Activated CD4-positive, alpha-beta memory T cell treated with anti-CD3 and anti-CD28 coated beads, Interleukin-2, amount 10 ng/mL, durations not matched to agents 7 days and 5 days (primary cell): ENCODE measurements around the gene ARSI. TPM values are rescaled to one million over a fixed set of nuclear protein-coding genes. Genes with fewer than 3 reads are reported as not detected.

Experiments used
- CTCF ChIA-PET: fragments of 350-600 bp; sonication (Branson Sonifier 250); formaldehyde crosslinking; loops from one replicate; lab custom pipeline; 2021; ENCODE audit warnings: antibody characterized with exemption, inconsistent platforms; lab: Charles Lee
- POLR2A ChIA-PET: fragments of 350-600 bp; sonication (Branson Sonifier 250); formaldehyde crosslinking; loops from one replicate; lab custom pipeline; 2021; ENCODE audit warnings: antibody characterized with exemption; lab: Charles Lee
- DNase-seq: peaks from one replicate; pipeline ENCODE4 v3.0.0-alpha.2; 2020
- H3K27ac Mint-ChIP-seq: one replicate; pipeline ENCODE4 v1.8.0; 2021; ENCODE audit warnings: mild to moderate bottlenecking, mixed read lengths
- H3K27me3 Mint-ChIP-seq: one replicate; pipeline ENCODE4 v1.8.0; 2021; ENCODE audit warnings: mixed read lengths
- H3K36me3 Mint-ChIP-seq: one replicate; pipeline ENCODE4 v1.8.0; 2021; ENCODE audit warnings: low read depth, mixed read lengths
- H3K4me1 Mint-ChIP-seq: one replicate; pipeline ENCODE4 v1.8.0; 2021; ENCODE audit warnings: mixed read lengths
- H3K4me3 Mint-ChIP-seq: one replicate; pipeline ENCODE4 v1.8.0; 2021; ENCODE audit warnings: mild to moderate bottlenecking, mixed read lengths
- H3K9me3 Mint-ChIP-seq: one replicate; pipeline ENCODE4 v1.8.0; 2021; ENCODE audit warnings: mixed read lengths
- total RNA-seq, 2 experiments: library from RNA; stranded (reverse); gene quantifications; one replicate each; pipeline ENCODE4 v1.2.3, GENCODE V29; 2021

ARSI gene
- not detected for total RNA-seq

DNA sequence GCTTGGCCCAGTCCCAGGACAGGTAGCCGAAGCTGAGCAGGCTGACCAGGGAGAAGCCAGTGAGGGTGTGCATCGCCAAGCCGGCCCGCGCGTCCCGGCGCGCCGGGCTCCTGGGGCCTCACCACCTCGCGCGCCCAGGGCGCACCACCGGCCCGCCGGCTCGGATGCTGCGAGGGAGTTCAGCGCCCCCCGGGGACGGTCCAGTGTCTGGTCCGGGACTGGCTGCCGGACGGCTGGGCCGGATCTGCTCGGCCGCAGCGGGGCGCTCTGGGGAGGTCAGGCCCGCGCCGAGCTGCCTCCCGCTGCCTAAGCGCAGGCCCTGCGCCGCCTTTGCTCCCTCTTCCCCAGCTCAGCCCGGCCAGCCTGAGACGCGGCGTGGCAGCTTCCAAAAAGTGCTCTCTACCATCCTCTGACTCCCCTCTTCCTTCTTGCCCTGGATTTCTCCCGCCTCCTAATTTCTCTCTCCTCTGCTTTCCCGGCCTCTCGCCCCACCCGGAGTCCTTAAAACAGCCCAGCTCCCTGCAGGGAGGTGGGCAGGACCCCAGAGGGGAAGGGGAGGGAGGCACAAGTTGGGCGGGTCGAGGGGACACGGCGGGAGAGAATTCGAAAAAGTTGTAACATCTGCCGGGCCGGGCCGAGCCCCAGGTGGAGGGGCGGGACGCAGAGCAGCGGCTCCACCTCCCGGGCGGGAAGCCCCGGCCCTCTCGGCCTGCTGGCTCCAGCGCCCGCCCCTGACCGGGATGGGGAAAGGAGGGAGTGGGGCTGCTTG is at the start of gene ARSI:
Gene ARSI, minus strand, starts transcription at position 605 of the 769 bp plus-strand sequence. Its CDS starts 532 bp downstream, at position 73.
- DNase-seq = no peak
- Mint-ChIP-seq H3K4me3 (no peak within 1 kb of the TSS), H3K36me3 (no peaks in the 10 kb centered on the region), H3K9me3 (no peaks in the 10 kb centered on the region), H3K27ac (no peak within 1 kb of the TSS), H3K4me1 (no peaks in the 10 kb centered on the region), H3K27me3 (peaks cover 41% of the 10 kb centered on the region)
- ChIA-PET POLR2A (no interaction called here), CTCF (no interaction called here)

- no peak overlapping the region for H3K4me3 Mint-ChIP-seq
- H3K36me3 Mint-ChIP-seq = no peaks in the 10 kb centered on the region
- ChIA-PET CTCF (interaction anchor here (0.6 to 2.2 kb wide), 23 partner anchors 8 to 331 kb away, joined by 3 to 7 read pairs (median 4); no protein-coding TSS in a partner anchor), POLR2A (interaction anchor here (0.8 to 2.4 kb wide), 4 partner anchors 8 to 219 kb away, joined by 3 to 8 read pairs (median 3); partner anchors contain the start of gene RPS14)
- H3K4me1 Mint-ChIP-seq = peaks cover 13% of the 10 kb centered on the region
- peak overlapping the region; percentile 38 for H3K27ac Mint-ChIP-seq
- DNase-seq = peak; percentile 73
- H3K27me3 Mint-ChIP-seq = peaks cover 8% of the 10 kb centered on the region
- H3K9me3 Mint-ChIP-seq = no peaks in the 10 kb centered on the region
Observed at GRCh38 chr5:150350524-150351344, 48.0 kb upstream of the ARSI start.

DNA sequence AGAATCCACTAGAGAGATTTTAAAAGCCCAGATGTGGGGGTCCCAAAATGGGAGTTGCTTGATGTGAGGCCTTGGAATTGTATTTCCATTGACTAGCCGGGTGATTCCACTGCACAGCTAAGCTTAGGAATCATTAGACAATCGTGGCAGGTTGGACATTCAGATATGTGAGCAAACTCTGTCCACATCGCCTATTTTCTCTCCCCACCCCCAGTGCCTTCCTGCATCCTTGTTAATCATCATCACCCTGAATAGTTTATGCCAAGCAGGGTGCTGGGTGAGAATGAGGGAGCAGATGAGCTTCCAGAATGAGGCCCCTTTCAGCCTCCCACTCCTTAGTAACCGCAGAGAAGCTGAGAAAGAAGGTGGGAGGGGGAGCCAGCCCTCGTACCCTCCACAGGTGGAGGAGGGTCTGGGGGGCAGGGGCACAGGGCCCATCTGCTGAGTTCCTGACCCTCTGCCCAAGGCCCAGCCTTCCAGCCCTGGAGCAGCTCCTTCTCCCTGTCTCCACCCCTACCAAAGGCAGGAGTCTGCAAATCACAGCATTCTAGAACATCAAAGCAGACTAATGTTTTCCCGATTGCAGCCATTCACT is 47.1 kb upstream of the ARSI start:
- H3K27me3 Mint-ChIP-seq = peaks cover 5% of the 10 kb centered on the region
- ChIA-PET CTCF (interaction anchor here (0.8 to 1.8 kb wide), 10 partner anchors 13 to 224 kb away, joined by 3 to 7 read pairs (median 4); no protein-coding TSS in a partner anchor), POLR2A (interaction anchor here (1.5 kb wide), 1 partner anchor 100 kb away, joined by 3 read pairs; the partner anchor contains the start of gene RPS14)
- no peaks in the 10 kb centered on the region for H3K36me3 Mint-ChIP-seq
- H3K4me1 Mint-ChIP-seq = peaks cover 13% of the 10 kb centered on the region
- no peak for DNase-seq
- no peaks in the 10 kb centered on the region for H3K9me3 Mint-ChIP-seq
- no peak overlapping the region for H3K27ac Mint-ChIP-seq
- H3K4me3 Mint-ChIP-seq = no peak overlapping the region

DNA sequence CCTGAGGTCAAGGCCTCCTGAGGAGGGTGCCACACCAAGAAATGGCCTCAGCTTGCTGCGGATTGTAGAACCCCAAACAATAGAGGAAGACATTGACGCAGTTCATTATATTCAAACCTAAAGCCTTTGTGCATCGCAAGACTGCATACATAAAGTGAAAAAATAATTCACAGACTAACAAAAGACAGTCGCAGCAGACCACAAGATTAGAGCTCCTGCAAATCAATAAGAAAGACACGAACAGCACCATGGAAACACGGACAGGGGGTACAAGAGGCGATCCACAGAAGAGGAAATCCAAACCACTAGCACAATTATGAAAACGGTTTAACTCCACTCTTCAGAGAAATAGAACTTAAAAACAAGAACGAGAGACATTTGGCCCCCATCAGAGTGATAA is 44.7 kb upstream of the ARSI start:
- POLR2A ChIA-PET = no interaction called here
- no peaks in the 10 kb centered on the region for H3K9me3 Mint-ChIP-seq
- CTCF ChIA-PET = interaction anchor here (1.4 kb wide), 1 partner anchor 15 kb away, joined by 3 read pairs; no protein-coding TSS in a partner anchor

GRCh38 chr5:150347003-150347402 is 44.3 kb upstream of the ARSI start:
- ChIA-PET CTCF (interaction anchor here (1.4 kb wide), 1 partner anchor 15 kb away, joined by 3 read pairs; no protein-coding TSS in a partner anchor), POLR2A (no interaction called here)
- H3K4me3 Mint-ChIP-seq = no peak overlapping the region
- H3K27me3 Mint-ChIP-seq = no peaks in the 10 kb centered on the region
- H3K36me3 Mint-ChIP-seq = no peaks in the 10 kb centered on the region
- H3K27ac Mint-ChIP-seq = no peak overlapping the region
- H3K4me1 Mint-ChIP-seq = peaks cover 33% of the 10 kb centered on the region
- DNase-seq = no peak
- no peaks in the 10 kb centered on the region for H3K9me3 Mint-ChIP-seq

More for the DNA sequence above, 44.7 kb upstream of the ARSI start:
- H3K4me1 Mint-ChIP-seq = peaks cover 29% of the 10 kb centered on the region
- H3K4me3 Mint-ChIP-seq = no peak overlapping the region
- no peak for DNase-seq
- H3K36me3 Mint-ChIP-seq = no peaks in the 10 kb centered on the region
- H3K27me3 Mint-ChIP-seq = no peaks in the 10 kb centered on the region
- no peak overlapping the region for H3K27ac Mint-ChIP-seq

GRCh38 chr5:150346592-150346991 is 43.9 kb upstream of the ARSI start:
- no peaks in the 10 kb centered on the region for H3K9me3 Mint-ChIP-seq
- ChIA-PET CTCF (interaction anchor here (1.4 kb wide), 1 partner anchor 16 kb away, joined by 3 read pairs; no protein-coding TSS in a partner anchor), POLR2A (no interaction called here)
- H3K36me3 Mint-ChIP-seq = no peaks in the 10 kb centered on the region
- peaks cover 35% of the 10 kb centered on the region for H3K4me1 Mint-ChIP-seq
- H3K27ac Mint-ChIP-seq = no peak overlapping the region
- H3K4me3 Mint-ChIP-seq = no peak overlapping the region
- H3K27me3 Mint-ChIP-seq = no peaks in the 10 kb centered on the region
- DNase-seq = no peak

DNA sequence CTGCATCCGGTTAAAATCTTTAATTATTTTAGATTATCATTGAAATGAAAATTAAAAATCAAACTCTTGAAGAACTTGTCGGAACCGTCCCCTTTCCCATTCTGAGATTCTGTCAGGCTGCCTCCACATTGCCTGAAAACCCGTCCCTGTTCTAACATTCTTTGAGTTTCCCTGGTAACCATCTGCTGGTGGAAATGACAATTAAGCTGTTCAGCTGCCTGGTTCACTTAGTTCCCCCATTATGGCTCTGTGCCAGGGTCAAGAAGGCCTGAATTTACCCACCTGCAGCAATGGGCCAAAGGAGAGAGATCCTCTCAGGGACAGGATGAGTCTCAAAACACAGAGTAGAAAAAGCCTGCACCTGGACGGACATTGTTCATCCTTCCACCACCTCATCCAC is 43.0 kb upstream of the ARSI start:
- no peaks in the 10 kb centered on the region for H3K36me3 Mint-ChIP-seq
- no peaks in the 10 kb centered on the region for H3K27me3 Mint-ChIP-seq
- H3K4me3 Mint-ChIP-seq = no peak overlapping the region
- DNase-seq = no peak
- H3K4me1 Mint-ChIP-seq = peaks cover 35% of the 10 kb centered on the region
- ChIA-PET POLR2A (no interaction called here), CTCF (no interaction called here)
- H3K9me3 Mint-ChIP-seq = no peaks in the 10 kb centered on the region
- H3K27ac Mint-ChIP-seq = no peak overlapping the region

- Mint-ChIP-seq H3K36me3 (no peaks in the 10 kb centered on the region), H3K27me3 (no peaks in the 10 kb centered on the region), H3K4me1 (peaks cover 31% of the 10 kb centered on the region), H3K4me3 (no peak overlapping the region), H3K9me3 (no peaks in the 10 kb centered on the region), H3K27ac (no peak overlapping the region)
- DNase-seq = no peak
- POLR2A ChIA-PET = no interaction called here
- CTCF ChIA-PET = no interaction called here
Observed at GRCh38 chr5:150343994-150344631, 41.4 kb upstream of the ARSI start.

DNA sequence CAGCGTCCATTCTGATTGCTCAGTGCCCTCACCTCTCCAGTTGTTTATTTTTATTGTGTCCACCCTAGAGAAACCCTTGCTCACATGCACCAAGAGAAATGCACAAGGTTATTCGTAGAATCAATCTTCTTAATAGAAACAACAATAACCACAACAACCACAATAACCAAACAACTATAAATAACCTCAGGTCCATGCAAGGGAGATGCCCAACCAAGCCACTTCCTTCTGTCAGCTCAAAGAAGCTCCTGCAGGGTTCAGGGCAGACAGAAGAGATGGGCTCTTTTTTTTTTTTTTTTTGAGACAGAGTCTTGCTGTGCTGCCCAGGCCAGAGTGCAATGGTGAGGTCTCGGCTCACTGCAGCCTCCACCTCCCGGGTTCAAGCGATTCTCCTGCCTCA is 39.9 kb upstream of the ARSI start:
- no peaks in the 10 kb centered on the region for H3K9me3 Mint-ChIP-seq
- peaks cover 31% of the 10 kb centered on the region for H3K4me1 Mint-ChIP-seq
- H3K36me3 Mint-ChIP-seq = no peaks in the 10 kb centered on the region
- CTCF ChIA-PET = interaction anchor here (0.9 to 1.0 kb wide), 2 partner anchors 9 to 108 kb away, joined by 4 to 6 read pairs; no protein-coding TSS in a partner anchor
- H3K4me3 Mint-ChIP-seq = no peak overlapping the region
- peak; percentile 21 for DNase-seq
- H3K27me3 Mint-ChIP-seq = no peaks in the 10 kb centered on the region
- POLR2A ChIA-PET = interaction anchor here (0.9 to 1.8 kb wide), 2 partner anchors 9 to 22 kb away, joined by 3 to 8 read pairs; no protein-coding TSS in a partner anchor
- H3K27ac Mint-ChIP-seq = no peak overlapping the region

GRCh38 chr5:150341989-150342388 is 39.3 kb upstream of the ARSI start:
- peaks cover 31% of the 10 kb centered on the region for H3K4me1 Mint-ChIP-seq
- ChIA-PET CTCF (interaction anchor here (0.9 to 1.0 kb wide), 2 partner anchors 9 to 108 kb away, joined by 4 to 6 read pairs; no protein-coding TSS in a partner anchor), POLR2A (interaction anchor here (0.9 to 1.8 kb wide), 2 partner anchors 10 to 22 kb away, joined by 3 to 8 read pairs; no protein-coding TSS in a partner anchor)
- H3K9me3 Mint-ChIP-seq = no peaks in the 10 kb centered on the region
- no peaks in the 10 kb centered on the region for H3K27me3 Mint-ChIP-seq
- no peak overlapping the region for H3K4me3 Mint-ChIP-seq
- DNase-seq = no peak
- no peak overlapping the region for H3K27ac Mint-ChIP-seq
- H3K36me3 Mint-ChIP-seq = no peaks in the 10 kb centered on the region

DNA sequence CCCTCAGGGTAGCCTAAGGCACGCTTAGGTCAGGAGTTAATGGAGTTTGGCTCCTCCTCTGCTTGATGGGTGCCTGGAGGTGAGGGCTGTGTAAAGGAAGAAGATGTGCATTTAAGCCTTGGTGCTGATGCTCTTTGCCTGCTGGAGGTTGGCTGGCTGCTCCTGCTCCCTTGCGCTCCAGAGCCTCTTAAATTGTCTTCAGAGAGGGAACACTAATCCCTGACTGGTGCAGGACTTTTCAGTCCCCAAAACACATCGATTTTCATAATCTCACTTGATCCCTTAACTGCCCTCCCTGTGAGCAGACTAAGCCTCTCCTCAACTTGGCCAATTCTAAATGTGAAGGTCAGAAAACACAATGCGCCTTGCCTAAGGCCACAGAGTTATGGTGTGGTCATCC is 38.6 kb upstream of the ARSI start:
- Mint-ChIP-seq H3K36me3 (no peaks in the 10 kb centered on the region), H3K27me3 (no peaks in the 10 kb centered on the region), H3K4me1 (peaks cover 31% of the 10 kb centered on the region), H3K4me3 (no peak overlapping the region), H3K27ac (no peak overlapping the region), H3K9me3 (no peaks in the 10 kb centered on the region)
- DNase-seq = no peak
- POLR2A ChIA-PET = interaction anchor here (1.8 kb wide), 1 partner anchor 10 kb away, joined by 8 read pairs; no protein-coding TSS in a partner anchor
- CTCF ChIA-PET = interaction anchor here (1.0 kb wide), 1 partner anchor 10 kb away, joined by 5 read pairs; no protein-coding TSS in a partner anchor
